ENCODE measurements around the gene SLC9A9.

- TF ChIP-seq CTCF (IDR thresholded peaks at IDR 0.05), result no peak
- no peak for TF ChIP-seq POLR2A (IDR thresholded peaks at IDR 0.05)
Measured at GRCh38 chr3:143514109-143514508, 334.2 kb downstream of the SLC9A9 start.
